MM.1S (cell line): Measurements from ENCODE around the gene PLEKHG4.
A peak's percentile ranks its signal among the peaks of the same experiment; 100 is the strongest.

Experiments used
- DNase-seq: peaks from one replicate; pipeline ENCODE4 v3.0.0-alpha.2; 2015
- H2AFZ ChIP-seq: fragments of 300-600 bp; sonication (generic); 2 replicates; pipeline ENCODE4 v1.6.0; 2016; ENCODE audit warnings: antibody characterized with exemption, low read length
- H3F3A ChIP-seq: fragments of 300-600 bp; sonication (generic); 2 replicates; pipeline ENCODE4 v1.6.1; 2016; ENCODE audit warnings: mild to moderate bottlenecking, antibody characterized with exemption, low read length, moderate library complexity, mixed read lengths; ENCODE audit not compliant: insufficient read depth
- H3K27ac ChIP-seq: fragments of 300-600 bp; sonication (generic); 2 replicates; pipeline ENCODE4 v1.5.1; 2016; ENCODE audit warnings: mild to moderate bottlenecking, low read length
- H3K27me3 ChIP-seq: fragments of 300-600 bp; sonication (generic); replicated peaks from 2 replicates; pipeline ENCODE4 v1.6.0; 2016; ENCODE audit warnings: low read length; ENCODE audit not compliant: insufficient read depth
- H3K36me3 ChIP-seq: fragments of 300-600 bp; sonication (generic); replicated peaks from 2 replicates; pipeline ENCODE4 v1.6.1; 2016; ENCODE audit warnings: mild to moderate bottlenecking, low read length, mixed read lengths; ENCODE audit not compliant: insufficient read depth
- H3K4me1 ChIP-seq: fragments of 300-600 bp; sonication (generic); 2 replicates; pipeline ENCODE4 v1.6.1; 2016; ENCODE audit warnings: low read length, mixed read lengths
- H3K4me2 ChIP-seq: fragments of 300-600 bp; sonication (generic); 2 replicates; pipeline ENCODE4 v1.6.0; 2016; ENCODE audit warnings: low read depth, low read length
- H3K4me3 ChIP-seq: fragments of 300-600 bp; sonication (generic); 2 replicates; pipeline ENCODE4 v1.5.1; 2016; ENCODE audit warnings: low read length, mixed read lengths
- H3K79me2 ChIP-seq: fragments of 300-600 bp; sonication (generic); 2 replicates; pipeline ENCODE4 v1.6.1; 2016; ENCODE audit warnings: mixed run types, low read length, mixed read lengths
- H3K9ac ChIP-seq: fragments of 300-600 bp; sonication (generic); 2 replicates; pipeline ENCODE4 v1.6.1; 2016; ENCODE audit warnings: low read length, mixed read lengths
- H3K9me2 ChIP-seq: fragments of 300-600 bp; sonication (generic); replicated peaks from 2 replicates; pipeline ENCODE4 v1.6.1; 2016; ENCODE audit warnings: mild to moderate bottlenecking, low read length, mixed read lengths; ENCODE audit not compliant: insufficient read depth
- H3K9me3 ChIP-seq: fragments of 300-600 bp; sonication (generic); replicated peaks from 2 replicates; pipeline ENCODE4 v1.6.1; 2016; ENCODE audit warnings: mild to moderate bottlenecking, low read length, mixed read lengths; ENCODE audit not compliant: insufficient read depth
- H4K20me1 ChIP-seq: fragments of 300-600 bp; sonication (generic); 2 replicates; pipeline ENCODE4 v1.6.1; 2016; ENCODE audit warnings: mild to moderate bottlenecking, low read length, moderate library complexity, mixed read lengths; ENCODE audit not compliant: insufficient read depth
- EZH2 ChIP-seq: fragments of 300-600 bp; sonication (generic); optimal IDR thresholded peaks from 2 replicates; pipeline ENCODE3; 2017; ENCODE audit warnings: low read depth, mild to moderate bottlenecking, antibody characterized with exemption, low read length, mixed read lengths
- EZH2phosphoT487 ChIP-seq: fragments of 300-600 bp; sonication (generic); IDR thresholded peaks from 2 replicates; pipeline ENCODE4 v1.6.1; 2018; ENCODE audit warnings: antibody characterized with exemption, low read length
- TF ChIP-seq, protein P1 (sequence below): fragments of 300-600 bp; sonication (generic); IDR thresholded peaks from 2 replicates; pipeline ENCODE4 v1.5.1; 2016; ENCODE audit warnings: antibody characterized with exemption, low read length, mixed read lengths

The PLEKHG4 gene

GRCh38 chr16:67283826-67284555, 4.7 kb downstream of the PLEKHG4 start:
- DNase-seq: no peak
- Histone ChIP-seq H3K4me2 (no peak overlapping the region), H3K9ac (no peak overlapping the region), H3K9me2 (no peaks in the 10 kb centered on the region), H3K4me3 (no peak overlapping the region), H2AFZ (no peak overlapping the region), H3K36me3 (no peaks in the 10 kb centered on the region), H3K9me3 (no peaks in the 10 kb centered on the region), H3K79me2 (no peaks in the 10 kb centered on the region), H3F3A (no peaks in the 10 kb centered on the region), H3K27me3 (no peaks in the 10 kb centered on the region), H4K20me1 (no peaks in the 10 kb centered on the region), H3K27ac (no peak overlapping the region), H3K4me1 (peaks cover 5% of the 10 kb centered on the region; the same call in 1 of the 2 replicates)
- no peak for TF ChIP-seq EZH2phosphoT487
- TF ChIP-seq EZH2: no peak
- TF ChIP-seq, protein P1, sequence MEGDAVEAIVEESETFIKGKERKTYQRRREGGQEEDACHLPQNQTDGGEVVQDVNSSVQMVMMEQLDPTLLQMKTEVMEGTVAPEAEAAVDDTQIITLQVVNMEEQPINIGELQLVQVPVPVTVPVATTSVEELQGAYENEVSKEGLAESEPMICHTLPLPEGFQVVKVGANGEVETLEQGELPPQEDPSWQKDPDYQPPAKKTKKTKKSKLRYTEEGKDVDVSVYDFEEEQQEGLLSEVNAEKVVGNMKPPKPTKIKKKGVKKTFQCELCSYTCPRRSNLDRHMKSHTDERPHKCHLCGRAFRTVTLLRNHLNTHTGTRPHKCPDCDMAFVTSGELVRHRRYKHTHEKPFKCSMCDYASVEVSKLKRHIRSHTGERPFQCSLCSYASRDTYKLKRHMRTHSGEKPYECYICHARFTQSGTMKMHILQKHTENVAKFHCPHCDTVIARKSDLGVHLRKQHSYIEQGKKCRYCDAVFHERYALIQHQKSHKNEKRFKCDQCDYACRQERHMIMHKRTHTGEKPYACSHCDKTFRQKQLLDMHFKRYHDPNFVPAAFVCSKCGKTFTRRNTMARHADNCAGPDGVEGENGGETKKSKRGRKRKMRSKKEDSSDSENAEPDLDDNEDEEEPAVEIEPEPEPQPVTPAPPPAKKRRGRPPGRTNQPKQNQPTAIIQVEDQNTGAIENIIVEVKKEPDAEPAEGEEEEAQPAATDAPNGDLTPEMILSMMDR: no peak

DNA sequence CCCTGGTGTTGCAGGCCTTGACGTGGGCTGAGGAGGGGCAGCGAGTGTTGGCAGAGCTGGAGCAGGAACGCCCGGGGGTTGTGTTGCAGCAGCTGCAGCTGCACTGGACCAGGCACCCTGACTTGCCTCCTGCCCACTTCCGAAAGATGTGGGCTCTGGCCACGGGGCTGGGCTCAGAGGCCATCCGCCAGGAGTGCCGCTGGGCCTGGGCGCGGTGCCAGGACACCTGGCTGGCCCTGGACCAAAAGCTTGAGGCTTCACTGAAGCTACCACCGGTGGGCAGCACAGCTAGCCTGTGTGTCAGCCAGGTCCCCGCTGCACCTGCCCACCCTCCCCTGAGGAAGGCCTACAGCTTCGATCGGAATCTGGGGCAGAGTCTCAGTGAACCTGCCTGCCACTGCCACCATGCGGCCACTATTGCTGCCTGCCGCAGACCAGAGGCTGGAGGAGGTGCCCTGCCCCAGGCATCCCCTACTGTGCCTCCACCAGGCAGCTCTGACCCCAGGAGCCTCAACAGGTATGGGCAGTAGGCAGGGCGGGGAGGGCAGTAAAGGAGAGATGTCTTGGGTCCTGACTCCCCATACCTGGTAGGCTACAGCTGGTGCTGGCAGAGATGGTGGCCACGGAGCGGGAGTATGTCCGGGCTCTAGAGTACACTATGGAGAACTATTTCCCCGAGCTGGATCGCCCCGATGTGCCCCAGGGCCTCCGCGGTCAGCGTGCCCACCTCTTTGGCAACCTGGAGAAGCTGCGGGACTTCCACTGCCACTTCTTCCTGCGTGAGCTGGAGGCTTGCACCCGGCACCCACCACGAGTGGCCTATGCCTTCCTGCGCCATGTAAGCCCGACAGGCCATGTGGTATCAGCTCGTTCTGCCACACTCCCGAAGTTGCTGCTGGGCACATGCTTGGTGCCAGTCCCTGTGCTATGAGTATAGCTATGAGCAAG, 5.6 kb downstream of the PLEKHG4 start:
- no peak overlapping the region for H2AFZ ChIP-seq
- no peaks in the 10 kb centered on the region for H4K20me1 ChIP-seq
- TF ChIP-seq EZH2: no peak
- TF ChIP-seq, protein P1: peak; percentile 34
- H3K9me3 ChIP-seq: no peaks in the 10 kb centered on the region
- H3K9ac ChIP-seq: no peak overlapping the region
- H3K27me3 ChIP-seq: no peaks in the 10 kb centered on the region
- H3K27ac ChIP-seq: no peak overlapping the region
- H3K9me2 ChIP-seq: no peaks in the 10 kb centered on the region
- H3K4me2 ChIP-seq: no peak overlapping the region
- H3K4me1 ChIP-seq: no peaks in the 10 kb centered on the region
- no peaks in the 10 kb centered on the region for H3K36me3 ChIP-seq
- no peaks in the 10 kb centered on the region for H3K79me2 ChIP-seq
- H3F3A ChIP-seq: no peaks in the 10 kb centered on the region
- DNase-seq: no peak
- H3K4me3 ChIP-seq: no peak overlapping the region

DNA sequence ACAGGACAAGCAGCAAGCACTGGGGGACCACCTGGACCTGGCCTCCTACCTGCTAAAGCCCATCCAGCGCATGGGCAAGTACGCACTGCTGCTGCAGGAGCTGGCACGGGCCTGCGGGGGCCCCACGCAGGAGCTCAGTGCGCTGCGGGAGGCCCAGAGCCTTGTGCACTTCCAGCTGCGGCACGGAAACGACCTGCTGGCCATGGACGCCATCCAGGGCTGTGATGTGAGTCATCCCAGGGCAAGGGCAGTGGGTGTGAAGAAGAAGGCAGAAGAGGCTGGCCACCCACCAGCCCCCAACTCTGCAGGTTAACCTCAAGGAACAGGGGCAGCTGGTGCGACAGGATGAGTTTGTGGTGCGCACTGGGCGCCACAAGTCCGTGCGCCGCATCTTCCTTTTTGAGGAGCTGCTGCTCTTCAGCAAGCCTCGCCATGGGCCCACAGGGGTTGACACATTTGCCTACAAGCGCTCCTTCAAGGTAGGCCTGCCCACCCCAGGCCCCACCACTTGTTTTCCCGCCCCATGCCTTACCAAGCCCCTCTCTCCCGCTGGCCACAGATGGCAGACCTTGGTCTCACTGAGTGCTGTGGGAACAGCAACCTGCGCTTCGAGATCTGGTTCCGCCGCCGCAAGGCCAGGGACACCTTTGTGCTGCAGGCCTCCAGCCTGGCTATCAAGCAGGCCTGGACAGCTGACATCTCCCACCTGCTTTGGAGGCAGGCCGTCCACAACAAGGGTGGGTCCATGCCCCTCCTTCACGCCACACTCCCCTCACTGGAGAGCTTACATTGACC, 7.3 kb downstream of the PLEKHG4 start:
- no peaks in the 10 kb centered on the region for H3K9me3 ChIP-seq
- H3K4me3 ChIP-seq: no peak overlapping the region
- DNase-seq: no peak
- no peaks in the 10 kb centered on the region for H3K4me1 ChIP-seq
- H3K27ac ChIP-seq: no peak overlapping the region
- H3K9me2 ChIP-seq: no peaks in the 10 kb centered on the region
- H3K9ac ChIP-seq: no peak overlapping the region
- H3K79me2 ChIP-seq: no peaks in the 10 kb centered on the region
- no peak overlapping the region for H2AFZ ChIP-seq
- H3K27me3 ChIP-seq: no peaks in the 10 kb centered on the region
- no peaks in the 10 kb centered on the region for H3F3A ChIP-seq
- no peak overlapping the region for H3K4me2 ChIP-seq
- TF ChIP-seq EZH2 (no peak), EZH2phosphoT487 (no peak)
- TF ChIP-seq, protein P1: no peak
- H3K36me3 ChIP-seq: no peaks in the 10 kb centered on the region
- no peaks in the 10 kb centered on the region for H4K20me1 ChIP-seq
